Sciatic nerve (tissue), 2 donors: Measurements from ENCODE around the gene ANKRD35. TPM values are rescaled to one million over a fixed set of nuclear protein-coding genes. Genes with fewer than 3 reads are reported as not detected.
A peak's percentile ranks its signal among the peaks of the same experiment; 100 is the strongest.

Experiments used
- ATAC-seq: fragments of 200-7000 bp; cut with Tn5 transposase; one replicate; pipeline ENCODE4 v1.9.1; 2020; ENCODE audit warnings: mild to moderate bottlenecking, moderate library complexity
- DNase-seq: peaks from one replicate; pipeline ENCODE4 v3.0.0-alpha.2; 2020; ENCODE audit warnings: low spot score
- intact Hi-C: fragments of 100-400 bp; cut with DNase I; formaldehyde crosslinking; loops from one replicate; pipeline ENCODE4 v1.14.2; 2022
- total RNA-seq: library from RNA; stranded (reverse); fragmentation: NEBNext Ultra II Directional; extraction: Animal tissue kit (Norgen Biotek cat#: 25700); gene quantifications from one replicate; pipeline ENCODE4 v1.2.1, GENCODE V29; 2021
- donor health status: DM: no; HTN: no; CAD: no.
- donor health status: DM: no; HTN: no; CAD: no.

Gene ANKRD35
- total RNA-seq, 1 donor from 2014 or later: 3.8 TPM

DNA sequence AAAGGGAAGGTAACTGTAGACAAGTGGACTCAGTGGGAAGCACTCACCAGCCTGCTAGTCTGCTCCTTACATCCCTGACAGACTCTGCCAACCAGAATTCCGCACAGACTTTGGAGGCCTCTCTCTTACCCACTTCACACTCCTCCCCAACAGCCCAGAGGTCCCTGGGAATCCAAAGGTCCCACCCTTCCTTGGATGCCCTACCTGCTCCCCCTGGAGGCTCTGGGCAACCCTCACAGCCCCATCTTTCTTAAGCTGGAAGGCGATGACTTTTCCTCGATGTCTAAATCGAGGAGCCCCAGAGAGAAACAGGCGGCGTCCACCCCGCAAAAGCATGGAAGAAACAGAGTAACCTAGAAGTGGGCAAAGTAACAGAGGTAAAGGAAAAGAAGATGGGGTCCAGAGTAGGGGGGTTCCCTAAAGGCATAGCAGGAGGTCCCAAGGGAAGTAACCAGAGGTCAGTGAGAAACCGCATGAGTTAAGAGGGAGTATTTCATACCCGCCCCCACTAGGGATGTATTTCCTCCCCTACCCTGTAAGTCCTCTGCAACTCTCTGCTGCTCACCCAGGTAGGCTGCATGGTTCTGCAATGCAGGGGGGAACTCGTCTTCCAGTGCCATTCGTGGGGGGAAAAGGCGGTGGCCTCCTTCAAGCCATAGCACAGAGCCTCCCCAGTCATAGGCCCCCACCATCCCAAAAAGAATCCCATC is 15.8 kb upstream of the ANKRD35 start:
- intact Hi-C loops: no loop called here
- DNase-seq (no peak), ATAC-seq (no peak)

DNA sequence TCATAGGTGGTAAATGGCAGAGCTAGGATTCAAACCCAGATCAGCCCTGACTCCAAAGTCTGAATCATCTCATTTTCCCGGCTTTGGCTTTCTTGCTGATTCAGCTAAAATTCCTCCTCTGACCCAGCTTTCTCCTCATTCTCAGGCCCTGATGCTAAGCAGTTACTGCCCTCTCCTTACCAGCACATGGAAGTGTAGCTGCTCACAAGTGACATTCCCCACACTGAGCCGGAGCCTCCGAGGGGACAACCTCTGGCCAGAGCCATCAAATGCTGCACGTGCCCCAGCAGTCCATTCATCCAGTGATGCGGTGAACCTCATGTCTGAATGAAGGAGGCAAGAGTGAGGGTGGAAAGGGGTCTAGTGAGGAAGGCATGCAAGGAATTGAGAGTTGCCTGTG is 13.1 kb upstream of the ANKRD35 start:
- no peak for DNase-seq
- no peak for ATAC-seq
- intact Hi-C loops: no loop called here

DNA sequence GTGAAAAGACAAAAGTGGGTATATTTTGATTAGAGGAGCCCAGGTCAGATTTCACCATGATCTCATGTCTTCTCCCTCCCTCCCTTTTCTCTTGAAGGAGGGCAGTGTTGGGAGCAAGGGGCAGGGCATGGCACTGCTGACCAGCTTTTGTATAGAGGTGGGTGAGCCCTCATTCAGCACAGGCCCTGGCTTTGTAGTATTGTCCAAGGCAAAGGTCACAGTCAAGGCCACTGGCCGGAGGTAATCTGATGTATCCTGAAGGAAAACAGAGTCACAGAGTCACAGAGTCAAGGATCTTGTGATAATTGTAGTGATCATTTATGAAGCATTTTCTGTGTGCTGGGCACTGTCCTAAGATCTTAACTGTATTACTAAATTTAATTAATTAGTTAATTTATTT is 12.3 kb upstream of the ANKRD35 start:
- no peak for ATAC-seq
- intact Hi-C loops: no loop called here
- no peak for DNase-seq

DNA sequence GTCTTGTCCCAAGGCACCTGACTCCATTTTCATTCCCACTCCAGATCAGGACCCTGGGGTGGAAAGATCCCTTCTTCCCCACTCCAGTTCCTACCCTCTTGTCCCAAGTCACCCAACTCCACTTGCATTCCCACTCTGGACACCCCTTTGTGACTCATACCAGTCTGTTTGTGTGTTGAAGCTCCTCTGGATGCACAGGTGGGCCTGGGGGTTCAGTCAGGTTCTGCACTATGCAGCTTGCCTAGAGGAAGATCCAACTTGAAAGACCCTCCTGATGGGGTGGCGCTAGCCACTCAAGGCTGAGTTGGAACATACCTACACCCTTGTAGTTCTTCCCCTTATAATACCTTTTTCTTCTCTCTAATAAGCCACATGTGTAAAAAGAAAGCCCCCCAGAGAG is 9.8 kb upstream of the ANKRD35 start:
- DNase-seq (no peak), ATAC-seq (no peak)
- intact Hi-C loops: no loop called here

DNA sequence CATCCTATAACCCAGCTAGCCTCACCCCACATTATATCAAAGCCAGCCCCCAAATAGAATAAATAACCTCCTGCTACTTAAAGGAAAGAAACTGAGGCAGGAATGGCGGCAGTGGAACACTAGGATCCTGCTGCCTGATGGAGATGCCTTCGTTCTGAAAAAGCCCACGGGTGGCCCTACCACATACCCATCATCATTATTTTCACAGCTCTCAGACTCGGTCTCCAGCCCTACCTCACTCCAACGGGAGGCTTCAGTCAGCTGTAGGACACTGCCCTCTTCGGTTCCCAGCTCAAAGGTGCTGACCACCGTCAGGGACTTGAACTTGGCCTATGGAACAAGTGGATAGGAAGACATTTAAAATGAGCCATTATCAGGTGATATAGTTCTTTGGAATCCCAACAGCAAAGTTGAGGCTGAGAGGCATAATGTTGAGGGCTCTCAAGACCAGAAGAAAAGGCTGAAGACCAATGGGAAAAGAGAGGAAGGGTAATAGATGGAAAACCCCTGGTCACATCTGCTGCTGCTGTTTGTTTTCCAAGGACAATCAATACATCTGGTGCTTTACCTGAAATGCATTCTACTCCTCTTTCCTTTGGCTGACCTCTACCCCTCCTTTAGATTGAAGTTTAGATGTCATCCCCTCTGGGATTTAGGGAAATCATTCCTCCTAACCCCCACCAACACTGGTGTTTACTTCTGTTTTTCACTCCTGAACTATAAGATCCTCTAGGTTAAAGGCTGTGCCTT is 7.8 kb upstream of the ANKRD35 start:
- intact Hi-C loops: no loop called here
- no peak for ATAC-seq
- DNase-seq: no peak

DNA sequence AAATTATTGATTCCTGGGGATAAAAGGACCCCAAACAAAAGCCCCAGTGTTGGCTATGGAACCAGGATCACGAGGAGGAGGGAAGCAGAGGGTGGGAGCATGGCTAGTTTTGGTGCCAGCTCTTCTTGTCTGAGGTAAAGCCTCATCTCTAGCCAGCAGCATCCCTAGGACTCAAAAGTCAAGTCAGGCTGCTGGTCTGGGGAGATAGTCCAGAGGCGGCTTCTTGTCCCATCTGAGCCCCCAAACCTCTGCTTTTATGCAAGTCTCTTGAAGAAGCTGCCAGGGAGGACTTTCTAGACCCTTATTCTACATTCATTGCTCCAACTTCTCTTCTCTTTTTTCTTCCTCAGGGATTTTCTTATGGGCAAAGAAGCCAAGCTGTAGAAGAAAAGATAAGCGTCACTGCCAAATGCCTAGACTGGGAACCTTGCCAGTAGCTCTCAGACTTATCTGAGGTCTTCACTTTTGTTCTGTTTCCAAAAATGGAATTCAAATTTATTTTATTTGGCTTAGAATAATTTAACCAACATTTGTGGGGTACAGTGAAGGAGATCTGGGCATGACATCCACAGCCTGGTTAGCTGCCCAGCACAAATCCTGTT is 6.9 kb upstream of the ANKRD35 start:
- DNase-seq: no peak
- intact Hi-C loops: no loop called here
- peak; percentile 45 for ATAC-seq

DNA sequence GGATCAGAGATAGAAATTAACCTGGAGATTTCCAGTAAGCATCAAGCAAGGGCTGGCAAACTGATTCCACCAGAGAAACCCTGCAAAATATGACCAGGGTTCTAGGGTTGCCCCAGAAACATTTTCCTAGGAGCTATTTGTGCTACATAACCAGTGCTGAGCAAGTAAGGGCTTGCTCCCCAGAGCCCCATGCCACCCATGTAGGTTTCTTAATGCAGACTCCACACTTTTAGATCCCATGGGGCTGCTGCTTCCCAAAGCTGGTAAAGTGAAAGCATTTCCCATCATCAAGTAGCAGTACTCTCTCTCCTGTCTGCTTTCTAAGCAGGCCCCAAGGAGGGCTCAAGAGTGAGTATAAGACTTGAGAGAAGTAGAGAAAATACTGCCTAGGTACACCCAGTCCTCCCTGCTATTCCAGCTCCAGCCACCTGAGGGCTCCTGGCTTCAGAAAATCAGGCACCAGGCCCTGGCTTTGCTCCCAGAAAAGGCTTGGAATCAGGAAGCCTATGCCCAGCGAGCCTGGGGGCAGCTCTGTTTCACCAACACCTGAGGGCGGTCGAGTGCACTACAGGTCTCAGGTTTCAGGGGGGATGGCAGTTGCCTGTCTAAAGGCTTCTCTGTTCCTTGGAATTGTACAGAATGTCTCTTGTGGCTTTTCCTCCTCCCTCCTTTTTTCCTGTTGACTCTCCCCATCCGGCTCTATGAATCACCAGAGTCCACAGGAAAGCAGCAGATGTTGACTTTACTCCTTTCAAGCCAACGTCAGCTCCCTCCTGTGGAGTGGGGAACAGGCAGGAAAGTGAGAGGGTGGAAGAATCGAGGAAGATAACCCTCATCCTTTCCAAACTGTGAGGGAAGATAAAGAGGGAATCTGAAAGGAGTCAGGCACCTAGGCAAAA is 6.2 kb upstream of the ANKRD35 start:
- DNase-seq (peak; percentile 96), ATAC-seq (peak; percentile 96)
- intact Hi-C loops: no loop called here

DNA sequence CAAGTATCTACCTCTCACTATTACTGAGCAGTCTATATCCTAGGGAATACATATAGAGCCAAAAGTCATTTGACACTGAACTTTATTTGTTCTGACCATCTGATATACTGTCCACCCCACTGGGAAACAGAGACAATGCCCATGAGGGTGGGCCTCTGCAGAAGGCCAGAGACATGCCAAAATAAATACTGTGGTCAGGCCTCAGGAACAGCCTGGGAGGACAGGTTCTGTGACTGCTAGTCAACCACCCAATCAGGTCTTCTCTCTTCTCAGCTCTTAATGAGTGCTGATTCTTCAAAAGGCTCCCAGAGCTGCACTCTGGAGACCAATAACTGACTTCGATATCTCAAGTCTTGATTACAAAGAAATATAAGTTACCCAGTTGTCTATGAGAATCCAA is 5.5 kb upstream of the ANKRD35 start:
- ATAC-seq: peak; percentile 20
- no peak for DNase-seq
- intact Hi-C loops: no loop called here

DNA sequence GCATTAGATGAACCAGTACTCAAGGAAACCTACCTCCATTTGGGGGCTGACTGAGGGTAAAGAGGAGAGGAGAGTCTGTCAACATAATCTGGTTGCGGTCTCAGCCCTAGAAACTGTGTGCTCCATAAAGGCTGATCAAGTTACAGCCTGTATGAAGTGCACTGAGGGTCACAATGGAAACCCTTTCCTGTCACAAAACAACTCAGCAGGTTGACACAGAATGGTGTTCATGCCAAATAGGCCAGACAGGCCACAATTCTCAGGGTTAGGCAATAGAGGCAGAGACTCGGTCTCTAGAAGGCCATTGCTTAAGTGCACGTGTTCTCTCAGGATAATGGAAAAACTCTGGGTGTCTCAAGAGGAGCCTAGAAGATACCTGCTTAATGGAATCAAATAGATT is 4.1 kb upstream of the ANKRD35 start:
- intact Hi-C loops: no loop called here
- ATAC-seq: no peak
- no peak for DNase-seq

DNA sequence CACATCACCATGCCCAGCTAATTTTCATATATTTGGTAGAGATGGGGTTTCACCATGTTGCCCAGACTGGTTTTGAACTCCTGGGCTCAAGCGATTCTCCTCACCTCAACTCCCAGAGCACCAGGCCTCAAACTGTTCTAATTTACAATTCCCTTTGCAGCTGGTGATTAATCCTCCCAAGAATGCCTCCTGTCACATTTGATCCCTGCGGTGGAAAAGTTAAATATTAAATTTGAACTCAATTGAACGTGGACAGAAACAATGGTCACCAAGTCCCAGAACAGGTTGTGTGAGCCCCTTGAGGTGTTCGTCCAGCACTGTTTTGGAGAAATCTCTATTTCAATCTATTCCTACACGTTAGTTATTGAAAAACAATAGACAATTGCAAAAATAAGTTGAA is 2.0 kb upstream of the ANKRD35 start:
- intact Hi-C loops: no loop called here
- no peak for ATAC-seq
- DNase-seq: no peak

DNA sequence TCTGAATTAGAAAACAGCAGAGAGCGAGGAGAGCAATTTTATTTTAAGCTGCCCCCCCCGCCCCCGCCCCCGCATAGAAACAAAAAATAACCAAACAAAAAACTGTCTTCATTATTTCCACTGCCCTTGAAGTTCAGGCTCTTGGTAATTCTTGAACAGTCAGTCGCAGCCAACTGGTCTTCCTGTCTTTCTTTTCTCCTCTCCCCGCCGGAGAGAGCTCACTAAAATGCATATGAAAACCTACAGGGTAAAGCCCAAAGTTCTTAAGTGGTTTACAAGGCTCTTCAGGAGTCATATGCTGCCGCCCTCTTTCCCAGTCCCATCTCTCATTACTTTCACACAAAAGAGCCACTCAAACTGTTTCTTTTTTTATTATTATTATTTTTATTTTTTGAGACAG is 1.1 kb upstream of the ANKRD35 start:
- ATAC-seq (no peak), DNase-seq (no peak)
- intact Hi-C loops: no loop called here

DNA sequence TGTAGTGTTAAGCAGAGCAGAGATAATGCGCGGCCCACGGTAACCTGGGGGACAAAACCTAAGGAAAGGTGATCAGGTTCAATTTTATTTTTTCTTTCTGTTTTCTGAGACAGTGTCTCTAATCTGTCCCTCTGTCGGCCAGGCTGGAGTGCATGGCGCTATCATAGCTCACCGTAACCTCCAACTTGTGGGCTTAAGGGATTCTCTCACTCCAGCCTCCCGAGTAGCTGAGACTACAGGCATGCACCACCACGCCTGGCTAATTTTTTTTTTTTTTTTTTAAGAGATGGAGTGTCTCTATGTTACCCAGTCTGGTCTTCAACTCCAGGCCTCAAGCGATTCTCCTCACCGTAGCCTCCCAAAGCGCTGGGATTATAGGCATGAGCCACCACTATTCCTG is 724 bp upstream of the ANKRD35 start:
- peak; percentile 43 for ATAC-seq
- intact Hi-C loops: no loop called here
- no peak for DNase-seq

DNA sequence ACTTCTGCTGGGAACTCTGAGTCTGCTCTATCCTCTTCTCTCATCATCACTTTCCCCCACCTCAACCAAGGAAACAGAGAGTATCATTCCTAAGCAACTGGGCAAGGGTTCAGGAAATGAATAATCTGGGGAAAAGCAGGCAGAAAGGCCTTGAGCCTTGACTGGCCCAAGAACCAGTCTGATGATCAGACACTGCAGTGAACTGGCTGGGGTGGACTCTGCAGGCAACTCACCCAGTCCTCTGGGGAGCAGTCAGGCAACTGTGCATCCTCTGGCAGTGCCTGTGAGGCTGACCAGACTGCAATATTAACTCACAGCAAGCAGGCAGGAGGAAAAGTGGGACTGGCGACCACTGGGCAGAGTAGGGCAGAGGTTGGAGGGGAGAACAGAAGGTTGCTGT is 991 bp downstream of the ANKRD35 start:
- intact Hi-C loops: no loop called here
- no peak for ATAC-seq
- DNase-seq: no peak

DNA sequence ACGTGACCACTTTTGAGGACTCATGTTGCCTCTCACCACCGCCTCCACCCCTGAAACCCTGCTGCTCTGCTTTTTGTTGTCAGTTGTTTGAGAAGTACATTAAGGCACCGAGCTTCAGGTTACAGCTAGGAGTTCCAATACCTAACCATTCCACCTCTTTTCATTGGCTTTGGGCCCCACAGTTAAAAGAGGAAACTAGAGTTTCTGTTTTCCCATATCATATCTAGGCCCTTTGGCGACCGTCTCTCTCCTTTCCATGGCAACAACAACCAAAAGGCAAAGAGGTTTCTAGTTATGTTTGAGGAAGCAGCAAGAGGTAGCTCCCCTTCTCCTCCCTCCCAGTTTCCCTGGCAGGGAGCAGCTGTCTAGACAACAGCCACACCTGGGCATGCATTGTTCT is 5.9 kb downstream of the ANKRD35 start:
- no peak for ATAC-seq
- no peak for DNase-seq
- intact Hi-C loops: no loop called here

DNA sequence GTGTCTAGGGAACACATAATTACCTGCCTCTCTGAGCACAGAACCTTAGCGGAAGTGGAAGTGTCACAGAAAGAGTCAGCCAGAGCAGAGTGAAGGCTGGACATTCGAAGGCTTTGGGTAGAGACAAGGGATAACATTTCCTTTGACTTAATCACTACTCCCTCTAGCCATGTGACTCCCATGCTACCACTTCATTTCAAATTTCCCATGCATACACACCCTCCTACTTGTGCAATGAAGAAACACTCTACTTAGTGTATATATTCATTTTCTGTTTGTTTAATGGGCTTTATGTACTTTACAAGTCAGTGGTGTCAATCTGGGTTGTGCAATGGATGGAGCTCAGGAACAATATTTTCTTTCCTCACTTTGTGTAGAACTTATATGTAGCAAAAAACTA is 6.9 kb downstream of the ANKRD35 start:
- ATAC-seq: no peak
- DNase-seq: no peak
- intact Hi-C loops: no loop called here

DNA sequence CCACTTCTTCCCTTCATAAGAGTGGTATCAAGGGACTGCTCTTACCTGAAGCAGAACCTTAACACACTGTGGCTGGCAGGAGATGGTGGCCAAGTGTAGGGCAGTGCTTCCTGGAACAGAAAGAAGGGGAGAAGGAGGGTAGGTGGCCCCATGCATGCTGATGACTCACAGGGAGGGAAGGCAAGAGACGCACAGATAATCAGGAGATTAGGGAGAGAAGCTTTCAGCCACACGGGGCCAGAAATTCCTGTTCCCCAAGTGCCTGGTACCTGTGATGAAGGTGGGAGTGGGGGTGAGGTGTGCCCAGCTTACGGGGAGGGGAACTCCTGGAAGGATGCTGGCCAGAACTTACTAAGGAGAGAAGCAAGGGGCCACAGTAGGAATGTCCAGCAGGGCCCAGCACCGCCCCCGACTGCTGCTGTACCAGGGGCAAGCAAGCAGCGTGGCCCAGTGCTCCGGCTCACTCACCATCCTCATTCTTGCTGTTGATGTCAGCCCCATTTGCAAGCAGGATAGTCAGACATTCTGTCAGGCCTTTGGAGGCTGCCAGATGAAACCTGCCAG is 7.7 kb downstream of the ANKRD35 start:
- DNase-seq (no peak), ATAC-seq (no peak)
- intact Hi-C loops: no loop called here

DNA sequence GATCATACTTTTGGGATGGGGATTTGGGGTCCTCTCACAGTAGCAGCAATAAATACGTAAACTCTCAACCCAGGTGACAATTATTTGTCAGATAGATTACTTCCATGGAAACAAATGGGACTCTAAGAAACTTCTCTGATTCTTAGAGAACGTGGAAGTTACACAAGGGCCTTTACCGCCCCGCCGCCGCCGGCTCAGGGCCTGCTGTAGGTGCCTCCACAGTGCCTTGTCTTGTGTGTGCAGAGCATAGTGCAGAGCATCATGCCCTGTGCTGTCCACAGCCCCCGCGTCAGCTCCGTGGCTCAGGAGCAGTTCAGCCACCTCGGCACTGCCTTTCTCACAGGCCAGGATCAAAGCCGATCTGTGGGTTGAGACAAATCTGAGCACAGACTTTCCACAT is 11.0 kb downstream of the ANKRD35 start:
- ATAC-seq: no peak
- no peak for DNase-seq
- intact Hi-C loops: no loop called here

DNA sequence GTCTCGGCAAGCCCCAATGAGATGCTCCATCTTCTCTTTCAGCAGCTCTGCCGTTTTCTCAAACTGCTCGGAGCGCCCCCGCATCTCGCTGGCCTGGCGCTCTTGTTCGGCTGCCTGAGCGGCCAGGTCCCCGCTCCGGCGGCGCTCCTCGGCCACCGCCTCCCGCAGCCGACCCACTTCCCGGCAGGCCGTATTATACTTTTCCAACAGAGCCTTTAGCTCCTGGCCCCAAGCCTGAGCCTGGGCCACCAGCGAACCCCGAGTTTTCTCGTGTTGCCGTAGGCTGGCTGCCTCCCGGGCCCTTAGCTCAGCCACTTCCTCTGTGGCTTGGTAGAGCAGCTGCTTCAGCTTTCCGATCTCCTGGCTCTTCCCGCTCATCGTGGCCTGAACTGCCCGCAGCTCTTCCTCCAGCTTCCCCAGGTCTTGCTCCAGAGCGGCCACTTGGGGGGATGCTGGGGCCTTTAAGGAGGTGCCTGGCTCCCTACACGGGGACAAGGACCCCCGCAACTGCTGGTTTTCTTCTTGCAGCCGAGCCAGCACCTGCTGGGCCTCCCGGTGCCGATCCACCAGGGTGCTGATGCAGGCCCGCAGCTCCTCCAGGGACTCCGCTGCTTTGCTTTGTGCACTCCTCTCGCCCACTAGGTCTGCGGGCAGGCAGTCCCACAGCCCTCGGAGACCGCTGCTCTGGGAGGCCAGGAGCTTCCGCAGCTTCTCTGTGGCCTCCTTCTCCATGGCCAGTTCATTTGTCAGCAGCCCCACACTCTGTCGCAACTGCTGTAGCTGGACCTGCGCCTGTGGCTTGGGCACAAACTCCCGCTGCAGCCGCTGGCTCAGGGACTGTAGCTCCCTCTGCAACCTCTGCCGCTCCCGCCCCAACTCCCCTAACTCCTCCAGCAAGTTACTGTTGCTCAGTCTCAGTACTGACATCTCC is 13.4 kb downstream of the ANKRD35 start:
- DNase-seq (peak; percentile 71), ATAC-seq (peak; percentile 86)
- intact Hi-C loops: no loop called here
